ENCODE measurements around the gene ROR1. TPM values are rescaled to one million over a fixed set of nuclear protein-coding genes. Genes with fewer than 3 reads are reported as not detected.

Gene ROR1
- total and polyA plus RNA-seq, 10 of the 15 experiments (the other 5 are each of a cell fraction or from before 2014, with no cell fraction given), result 0.02 to 0.08 (median 0.05) TPM; not detected in 6

DNA sequence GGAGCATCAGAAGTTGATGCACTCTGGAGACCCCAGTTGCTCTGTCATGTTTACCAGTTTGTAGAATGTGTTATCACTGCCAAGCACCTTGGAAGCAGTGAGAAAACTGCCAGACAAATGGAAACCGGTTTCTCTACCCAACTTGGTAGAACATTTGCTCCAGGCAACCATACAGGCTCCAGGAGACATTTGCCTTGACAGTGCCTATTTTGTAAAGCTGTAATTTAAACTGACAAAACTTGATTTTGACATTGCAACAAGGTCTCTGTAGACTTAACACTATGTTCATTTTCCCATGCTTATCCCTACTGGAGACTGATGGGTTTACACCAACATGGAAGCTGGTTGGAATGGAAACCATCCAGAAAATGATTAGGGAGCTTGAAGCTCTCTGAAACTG, 97.6 kb downstream of the ROR1 start:
- ChIA-PET POLR2A (interaction anchor here (0.8 to 1.5 kb wide), 2 partner anchors 15 to 25 kb away, joined by 3 to 5 read pairs; no protein-coding TSS in a partner anchor), SMC1A (ENCODE audit: uncharacterized antibody, unreplicated experiment) (interaction anchor here (1.1 kb wide), 1 partner anchor 13 kb away, joined by 3 read pairs; no protein-coding TSS in a partner anchor), CTCF (no interaction called here), RAD21 (ENCODE audit: unreplicated experiment) (no interaction called here)
- H3K4me2 ChIP-seq (ENCODE audit: control insufficient read depth, insufficient read depth), result no peak overlapping the region
- TF ChIP-seq CEBPB (IDR thresholded peaks at IDR 0.05; ENCODE audit: borderline replicate concordance in 1 of 2, low read depth in 2 of 2, low read length in 2 of 2), result no peak
- no peak for TF ChIP-seq ZNF217 (IDR thresholded peaks at IDR 0.05)
- TF ChIP-seq ZNF24 (IDR thresholded peaks at IDR 0.05), result no peak
- no peak for TF ChIP-seq POLR2A (IDR thresholded peaks at IDR 0.05; ENCODE audit: low read depth, low read length)
- TF ChIP-seq, protein P1, sequence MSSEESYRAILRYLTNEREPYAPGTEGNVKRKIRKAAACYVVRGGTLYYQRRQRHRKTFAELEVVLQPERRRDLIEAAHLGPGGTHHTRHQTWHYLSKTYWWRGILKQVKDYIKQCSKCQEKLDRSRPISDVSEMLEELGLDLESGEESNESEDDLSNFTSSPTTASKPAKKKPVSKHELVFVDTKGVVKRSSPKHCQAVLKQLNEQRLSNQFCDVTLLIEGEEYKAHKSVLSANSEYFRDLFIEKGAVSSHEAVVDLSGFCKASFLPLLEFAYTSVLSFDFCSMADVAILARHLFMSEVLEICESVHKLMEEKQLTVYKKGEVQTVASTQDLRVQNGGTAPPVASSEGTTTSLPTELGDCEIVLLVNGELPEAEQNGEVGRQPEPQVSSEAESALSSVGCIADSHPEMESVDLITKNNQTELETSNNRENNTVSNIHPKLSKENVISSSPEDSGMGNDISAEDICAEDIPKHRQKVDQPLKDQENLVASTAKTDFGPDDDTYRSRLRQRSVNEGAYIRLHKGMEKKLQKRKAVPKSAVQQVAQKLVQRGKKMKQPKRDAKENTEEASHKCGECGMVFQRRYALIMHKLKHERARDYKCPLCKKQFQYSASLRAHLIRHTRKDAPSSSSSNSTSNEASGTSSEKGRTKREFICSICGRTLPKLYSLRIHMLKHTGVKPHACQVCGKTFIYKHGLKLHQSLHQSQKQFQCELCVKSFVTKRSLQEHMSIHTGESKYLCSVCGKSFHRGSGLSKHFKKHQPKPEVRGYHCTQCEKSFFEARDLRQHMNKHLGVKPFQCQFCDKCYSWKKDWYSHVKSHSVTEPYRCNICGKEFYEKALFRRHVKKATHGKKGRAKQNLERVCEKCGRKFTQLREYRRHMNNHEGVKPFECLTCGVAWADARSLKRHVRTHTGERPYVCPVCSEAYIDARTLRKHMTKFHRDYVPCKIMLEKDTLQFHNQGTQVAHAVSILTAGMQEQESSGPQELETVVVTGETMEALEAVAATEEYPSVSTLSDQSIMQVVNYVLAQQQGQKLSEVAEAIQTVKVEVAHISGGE (CRISPR knock-in tag; IDR thresholded peaks at IDR 0.05), result no peak
- TF ChIP-seq, protein P2, sequence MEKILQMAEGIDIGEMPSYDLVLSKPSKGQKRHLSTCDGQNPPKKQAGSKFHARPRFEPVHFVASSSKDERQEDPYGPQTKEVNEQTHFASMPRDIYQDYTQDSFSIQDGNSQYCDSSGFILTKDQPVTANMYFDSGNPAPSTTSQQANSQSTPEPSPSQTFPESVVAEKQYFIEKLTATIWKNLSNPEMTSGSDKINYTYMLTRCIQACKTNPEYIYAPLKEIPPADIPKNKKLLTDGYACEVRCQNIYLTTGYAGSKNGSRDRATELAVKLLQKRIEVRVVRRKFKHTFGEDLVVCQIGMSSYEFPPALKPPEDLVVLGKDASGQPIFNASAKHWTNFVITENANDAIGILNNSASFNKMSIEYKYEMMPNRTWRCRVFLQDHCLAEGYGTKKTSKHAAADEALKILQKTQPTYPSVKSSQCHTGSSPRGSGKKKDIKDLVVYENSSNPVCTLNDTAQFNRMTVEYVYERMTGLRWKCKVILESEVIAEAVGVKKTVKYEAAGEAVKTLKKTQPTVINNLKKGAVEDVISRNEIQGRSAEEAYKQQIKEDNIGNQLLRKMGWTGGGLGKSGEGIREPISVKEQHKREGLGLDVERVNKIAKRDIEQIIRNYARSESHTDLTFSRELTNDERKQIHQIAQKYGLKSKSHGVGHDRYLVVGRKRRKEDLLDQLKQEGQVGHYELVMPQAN (conservative IDR thresholded peaks at IDR 0.05), result no peak
- no peak for TF ChIP-seq MTA2 (IDR thresholded peaks at IDR 0.05; ENCODE audit: low read depth)
- TF ChIP-seq CHD1 (IDR thresholded peaks at IDR 0.05; ENCODE audit: low read depth, low read length), result no peak
- no peak for TF ChIP-seq IKZF1 (conservative IDR thresholded peaks at IDR 0.05)
- no peak for TF ChIP-seq GATAD2B (conservative IDR thresholded peaks at IDR 0.05; ENCODE audit: low read depth)
- TF ChIP-seq SPI1 (IDR thresholded peaks at IDR 0.05; ENCODE audit: borderline replicate concordance, insufficient read depth, low read depth, low read length), result no peak
- no peak for TF ChIP-seq EZH2 (IDR thresholded peaks at IDR 0.05; ENCODE audit: borderline replicate concordance, control insufficient read depth, low read depth, low read length)
- no TSS peak for BruUV-seq (replicated peaks)
- intact Hi-C loops (cut with micrococcal nuclease; ENCODE audit: unreplicated experiment) (no loop called here), in situ Hi-C loops (cut with MboI) (no loop called here)
- DNase-seq (ENCODE audit: low read depth, low spot score) (no peak), ATAC-seq (no peak), FAIRE-seq (no peak)
- H3K79me2 ChIP-seq (ENCODE audit: control insufficient read depth, insufficient read depth, low read length), result no peaks in the 10 kb centered on the region
- no peaks in the 10 kb centered on the region for H3K9me3 ChIP-seq (replicated peaks; ENCODE audit: control insufficient read depth, insufficient read depth, low read length)
- H3K4me1 ChIP-seq (ENCODE audit: control insufficient read depth, insufficient read depth, low read length), result no peaks in the 10 kb centered on the region
- no peaks in the 10 kb centered on the region for H3K36me3 ChIP-seq (ENCODE audit: control insufficient read depth in 2 of 2, insufficient read depth in 2 of 2, low read length in 1 of 2)
- no peak overlapping the region for H3K9ac ChIP-seq (ENCODE audit: control insufficient read depth, insufficient read depth, low read length)
- H3K27ac ChIP-seq (ENCODE audit: control insufficient read depth, insufficient read depth), result no peak overlapping the region
- no peak overlapping the region for H3K4me3 ChIP-seq
- no peak overlapping the region for H2AFZ ChIP-seq (ENCODE audit: control insufficient read depth, low read depth, low read length)
- 20% methylated on average over 1 of the region's 1 CpG for WGBS (ENCODE audit: insufficient coverage, insufficient replicate concordance, low lambda C conversion rate, missing lambda C conversion rate)
- H3K27me3 ChIP-seq (replicated peaks in 1 of 2; ENCODE audit: control insufficient read depth in 2 of 2, insufficient read depth in 2 of 2, low read length in 1 of 2), result 0 out of 4 replicates have a peak, but pooled peaks cover 0 to 2% of the 10 kb centered on the region in 2 experiments
- no peaks in the 10 kb centered on the region for H4K20me1 ChIP-seq (ENCODE audit: control insufficient read depth, insufficient read depth)
